PFSK-1 (cell line): ENCODE results near the gene ARL4C.

Experiments used
- FOXP2 ChIP-seq: optimal IDR thresholded peaks from 2 replicates; pipeline ENCODE3; 2011; ENCODE audit warnings: borderline replicate concordance, control low read depth, inconsistent platforms; ENCODE audit not compliant: insufficient read depth; ENCODE audit errors: extremely low read length, extremely low read depth
- POLR2AphosphoS5 ChIP-seq: IDR thresholded peaks from 2 replicates; pipeline ENCODE4 v1.6.1; 2012; ENCODE audit warnings: low read depth, mild to moderate bottlenecking, control low read depth, low read length, moderate library complexity
- TAF1 ChIP-seq: IDR thresholded peaks from 2 replicates; pipeline ENCODE4 v1.6.1; 2012; ENCODE audit warnings: low read length, control low read depth, borderline replicate concordance; ENCODE audit not compliant: insufficient read depth
- TF ChIP-seq, protein P1 (sequence below), 2 experiments: IDR thresholded peaks; 2 replicates each; pipeline versions ENCODE4 v1.6.1 to v1.8.0; 2011 to 2012; ENCODE audit warnings: low read depth in 2 of 2, low read length in 2 of 2, control low read depth in 1 of 2, inconsistent platforms in 1 of 2, mild to moderate bottlenecking in 1 of 2, moderate library complexity in 1 of 2; ENCODE audit not compliant: insufficient read depth in 1 of 2

DNA sequence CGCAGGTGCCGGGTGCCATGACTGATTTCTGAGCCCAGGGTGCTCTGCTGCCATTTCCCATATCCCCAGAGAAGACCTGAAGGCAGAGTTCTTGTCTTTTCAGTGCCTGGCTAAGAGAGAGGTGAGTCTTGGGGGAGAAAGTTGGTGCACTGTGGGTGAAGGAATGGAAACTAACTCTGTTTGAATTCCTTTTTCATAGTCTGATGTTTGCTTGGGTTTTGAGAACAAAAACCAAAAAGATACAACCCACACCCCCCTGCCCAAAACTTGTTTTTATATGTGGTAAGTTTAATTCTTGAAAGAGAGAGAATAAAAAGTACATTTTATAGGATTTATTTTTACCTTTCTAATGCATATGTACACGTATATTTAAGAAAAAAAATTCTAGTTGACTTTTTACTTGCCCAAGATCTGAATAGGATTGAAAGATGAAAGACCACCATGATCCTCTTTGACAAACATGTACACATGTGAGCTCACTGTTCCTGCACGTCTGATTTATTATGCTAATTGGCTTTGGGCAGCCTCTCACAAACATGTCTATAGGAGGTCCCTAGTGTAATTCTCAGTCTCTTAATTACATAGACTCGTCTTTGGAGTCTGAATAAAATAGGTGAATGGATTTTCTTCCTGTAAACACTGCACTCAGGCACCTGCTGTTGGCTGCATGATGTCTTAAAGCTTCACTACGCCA is 46.3 kb downstream of the ARL4C start:
- TF ChIP-seq TAF1 (no peak), POLR2AphosphoS5 (no peak), FOXP2 (no peak)
- TF ChIP-seq, protein P1, sequence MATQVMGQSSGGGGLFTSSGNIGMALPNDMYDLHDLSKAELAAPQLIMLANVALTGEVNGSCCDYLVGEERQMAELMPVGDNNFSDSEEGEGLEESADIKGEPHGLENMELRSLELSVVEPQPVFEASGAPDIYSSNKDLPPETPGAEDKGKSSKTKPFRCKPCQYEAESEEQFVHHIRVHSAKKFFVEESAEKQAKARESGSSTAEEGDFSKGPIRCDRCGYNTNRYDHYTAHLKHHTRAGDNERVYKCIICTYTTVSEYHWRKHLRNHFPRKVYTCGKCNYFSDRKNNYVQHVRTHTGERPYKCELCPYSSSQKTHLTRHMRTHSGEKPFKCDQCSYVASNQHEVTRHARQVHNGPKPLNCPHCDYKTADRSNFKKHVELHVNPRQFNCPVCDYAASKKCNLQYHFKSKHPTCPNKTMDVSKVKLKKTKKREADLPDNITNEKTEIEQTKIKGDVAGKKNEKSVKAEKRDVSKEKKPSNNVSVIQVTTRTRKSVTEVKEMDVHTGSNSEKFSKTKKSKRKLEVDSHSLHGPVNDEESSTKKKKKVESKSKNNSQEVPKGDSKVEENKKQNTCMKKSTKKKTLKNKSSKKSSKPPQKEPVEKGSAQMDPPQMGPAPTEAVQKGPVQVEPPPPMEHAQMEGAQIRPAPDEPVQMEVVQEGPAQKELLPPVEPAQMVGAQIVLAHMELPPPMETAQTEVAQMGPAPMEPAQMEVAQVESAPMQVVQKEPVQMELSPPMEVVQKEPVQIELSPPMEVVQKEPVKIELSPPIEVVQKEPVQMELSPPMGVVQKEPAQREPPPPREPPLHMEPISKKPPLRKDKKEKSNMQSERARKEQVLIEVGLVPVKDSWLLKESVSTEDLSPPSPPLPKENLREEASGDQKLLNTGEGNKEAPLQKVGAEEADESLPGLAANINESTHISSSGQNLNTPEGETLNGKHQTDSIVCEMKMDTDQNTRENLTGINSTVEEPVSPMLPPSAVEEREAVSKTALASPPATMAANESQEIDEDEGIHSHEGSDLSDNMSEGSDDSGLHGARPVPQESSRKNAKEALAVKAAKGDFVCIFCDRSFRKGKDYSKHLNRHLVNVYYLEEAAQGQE (IDR thresholded peaks at IDR 0.05; ENCODE audit: insufficient read depth in 1 of 2, low read depth in 2 of 2, low read length in 2 of 2) = no peak
